Measurements from ENCODE around the gene CRYGN.

CRYGN gene

DNA sequence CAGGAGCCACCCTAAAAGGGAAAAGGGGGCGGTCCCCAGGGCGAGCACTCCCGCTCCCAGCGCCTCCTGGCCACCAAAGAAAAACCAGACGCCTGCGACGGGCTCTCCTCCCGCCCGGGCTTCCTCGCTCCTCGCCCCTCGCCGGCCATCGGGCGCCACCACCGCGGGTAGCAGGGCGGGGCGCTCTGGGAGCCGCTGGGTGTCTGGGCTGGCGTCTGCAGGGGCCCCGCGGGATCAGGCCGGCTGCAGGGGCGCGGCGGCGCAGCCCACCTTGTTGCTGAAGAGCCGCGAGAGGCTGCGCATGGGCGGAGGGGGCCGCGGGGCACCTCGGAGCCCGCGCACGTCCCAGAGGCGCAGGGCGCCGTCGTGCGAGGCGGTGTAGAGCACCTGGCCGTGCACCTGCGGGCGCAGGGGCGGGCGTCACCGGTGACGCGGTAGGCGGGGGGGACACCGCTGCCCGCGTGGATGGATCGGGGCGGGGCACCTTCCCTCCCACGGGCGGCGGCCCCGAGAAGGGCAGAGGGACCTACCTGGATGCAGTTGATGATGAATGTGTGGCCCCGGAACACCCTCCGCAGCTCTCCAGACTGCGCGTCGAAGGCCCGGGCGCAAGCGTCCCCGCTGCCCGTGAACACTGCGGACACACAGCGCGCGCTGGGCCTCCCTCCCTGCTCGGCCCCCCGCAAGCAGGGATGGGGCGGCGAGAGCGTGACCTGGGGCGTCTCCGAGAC, 58.4 kb downstream of the CRYGN start:
- ChIA-PET POLR2A (no interaction called here), CTCF (interaction anchor here (0.5 to 0.7 kb wide), 2 partner anchors 90 to 332 kb away, joined by 4 to 6 read pairs; no protein-coding TSS in a partner anchor)
- DNase-seq (ENCODE audit: extremely low spot score): no peak
- TF ChIP-seq TARDBP (IDR thresholded peaks at IDR 0.05) (no peak), NFRKB (IDR thresholded peaks at IDR 0.05) (no peak), FOXA1 (IDR thresholded peaks at IDR 0.05) (no peak), CTBP1 (IDR thresholded peaks at IDR 0.05; ENCODE audit: borderline replicate concordance) (no peak), HDGF (IDR thresholded peaks at IDR 0.05; ENCODE audit: borderline replicate concordance) (no peak), FOXM1 (IDR thresholded peaks at IDR 0.05; ENCODE audit: borderline replicate concordance) (no peak), FOXK2 (IDR thresholded peaks at IDR 0.05) (no peak), ARNT (IDR thresholded peaks at IDR 0.05) (no peak), ELF4 (IDR thresholded peaks at IDR 0.05) (no peak), BHLHE40 (IDR thresholded peaks at IDR 0.05; ENCODE audit: borderline replicate concordance) (no peak), L3MBTL2 (conservative IDR thresholded peaks at IDR 0.05) (no peak), SUZ12 (IDR thresholded peaks at IDR 0.05) (no peak), ZNF384 (IDR thresholded peaks at IDR 0.05) (no peak), SP1 (IDR thresholded peaks at IDR 0.05) (no peak)
- TF ChIP-seq, protein P1, sequence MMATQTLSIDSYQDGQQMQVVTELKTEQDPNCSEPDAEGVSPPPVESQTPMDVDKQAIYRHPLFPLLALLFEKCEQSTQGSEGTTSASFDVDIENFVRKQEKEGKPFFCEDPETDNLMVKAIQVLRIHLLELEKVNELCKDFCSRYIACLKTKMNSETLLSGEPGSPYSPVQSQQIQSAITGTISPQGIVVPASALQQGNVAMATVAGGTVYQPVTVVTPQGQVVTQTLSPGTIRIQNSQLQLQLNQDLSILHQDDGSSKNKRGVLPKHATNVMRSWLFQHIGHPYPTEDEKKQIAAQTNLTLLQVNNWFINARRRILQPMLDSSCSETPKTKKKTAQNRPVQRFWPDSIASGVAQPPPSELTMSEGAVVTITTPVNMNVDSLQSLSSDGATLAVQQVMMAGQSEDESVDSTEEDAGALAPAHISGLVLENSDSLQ (IDR thresholded peaks at IDR 0.05): no peak

DNA sequence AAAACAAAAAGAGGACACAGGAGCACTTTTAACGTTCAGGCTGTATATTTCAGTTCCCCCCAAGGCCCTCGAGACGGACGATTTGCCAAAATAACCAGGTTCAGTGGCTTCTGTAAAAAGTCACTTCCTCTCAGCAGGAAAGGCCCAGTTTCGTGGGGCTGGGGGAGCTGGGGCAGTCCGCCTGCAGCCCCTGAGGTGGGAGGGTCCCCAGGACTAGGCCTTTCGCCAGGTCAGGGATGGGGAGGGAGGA, 58.9 kb downstream of the CRYGN start:
- no peak for DNase-seq (ENCODE audit: extremely low spot score)
- no peak for TF ChIP-seq ELF4 (IDR thresholded peaks at IDR 0.05)
- no peak for TF ChIP-seq BHLHE40 (IDR thresholded peaks at IDR 0.05; ENCODE audit: borderline replicate concordance)
- no peak for TF ChIP-seq SP1 (IDR thresholded peaks at IDR 0.05)
- TF ChIP-seq SUZ12 (IDR thresholded peaks at IDR 0.05): no peak
- no peak for TF ChIP-seq ZNF384 (IDR thresholded peaks at IDR 0.05)
- TF ChIP-seq TARDBP (IDR thresholded peaks at IDR 0.05): no peak
- no peak for TF ChIP-seq FOXK2 (IDR thresholded peaks at IDR 0.05)
- TF ChIP-seq FOXM1 (IDR thresholded peaks at IDR 0.05; ENCODE audit: borderline replicate concordance): no peak
- TF ChIP-seq CTBP1 (IDR thresholded peaks at IDR 0.05; ENCODE audit: borderline replicate concordance): no peak
- CTCF ChIA-PET: interaction anchor here (0.5 to 0.7 kb wide), 2 partner anchors 90 to 332 kb away, joined by 4 to 6 read pairs; no protein-coding TSS in a partner anchor
- POLR2A ChIA-PET: no interaction called here

DNA sequence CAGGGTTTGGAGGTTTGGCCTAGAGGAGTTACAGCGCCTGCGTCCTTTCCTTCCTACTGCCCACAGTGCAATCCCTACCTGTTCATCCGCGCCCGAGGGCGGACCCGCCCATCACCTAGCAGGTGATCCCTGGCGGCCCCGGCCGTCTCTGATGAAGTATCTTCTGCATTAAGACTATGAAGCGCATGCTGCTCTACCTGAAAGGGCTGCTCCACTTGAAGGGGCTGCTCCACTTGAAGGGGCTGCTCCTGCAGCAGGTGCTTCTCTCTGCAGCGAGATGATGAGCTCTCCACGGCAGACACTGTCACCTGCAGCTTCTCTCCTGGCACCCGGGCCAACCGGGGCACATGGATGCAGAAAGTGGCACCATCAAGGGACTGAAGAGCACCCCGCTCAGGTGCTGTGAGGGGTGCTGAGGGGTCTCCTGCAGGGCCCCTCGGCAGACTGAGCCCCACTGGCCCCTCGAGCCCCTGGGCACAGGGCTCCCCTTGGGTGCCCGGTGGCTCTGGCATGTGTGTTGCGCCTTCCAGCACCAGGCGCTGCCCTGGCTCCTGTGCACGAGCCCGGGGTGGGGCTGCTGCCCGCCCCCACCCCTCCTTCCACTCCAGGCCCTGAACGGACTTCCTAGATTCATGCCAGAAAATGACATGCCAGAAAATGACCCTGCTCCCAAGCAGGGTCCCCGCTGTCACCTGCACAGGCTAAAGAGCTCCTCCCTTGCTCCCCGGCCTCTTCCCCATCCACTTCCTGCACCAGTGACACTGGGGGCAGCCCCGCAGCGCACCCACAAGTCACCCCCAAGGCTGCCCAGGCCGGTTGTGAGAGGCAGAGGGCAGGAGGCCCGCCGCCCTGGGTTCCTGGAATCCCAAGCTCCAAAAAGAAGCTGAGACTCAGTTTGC, 59.5 kb downstream of the CRYGN start:
- ChIA-PET POLR2A (interaction anchor here (1.0 kb wide), 1 partner anchor 9 kb away, joined by 4 read pairs; no protein-coding TSS in a partner anchor), CTCF (interaction anchor here (0.5 to 0.7 kb wide), 3 partner anchors 47 to 333 kb away, joined by 3 to 6 read pairs (median 4); no protein-coding TSS in a partner anchor)
- DNase-seq (ENCODE audit: extremely low spot score): no peak
- TF ChIP-seq ELF4 (IDR thresholded peaks at IDR 0.05) (no peak), TARDBP (IDR thresholded peaks at IDR 0.05) (no peak), NFRKB (IDR thresholded peaks at IDR 0.05) (no peak), BHLHE40 (IDR thresholded peaks at IDR 0.05; ENCODE audit: borderline replicate concordance) (no peak), FOXM1 (IDR thresholded peaks at IDR 0.05; ENCODE audit: borderline replicate concordance) (no peak), ARNT (IDR thresholded peaks at IDR 0.05) (no peak), FOXK2 (IDR thresholded peaks at IDR 0.05) (no peak), SUZ12 (IDR thresholded peaks at IDR 0.05) (no peak), CTBP1 (IDR thresholded peaks at IDR 0.05; ENCODE audit: borderline replicate concordance) (no peak), LEF1 (IDR thresholded peaks at IDR 0.05; ENCODE audit: borderline replicate concordance) (no peak), SP1 (IDR thresholded peaks at IDR 0.05) (no peak), ZNF384 (IDR thresholded peaks at IDR 0.05) (no peak), FOXA1 (IDR thresholded peaks at IDR 0.05) (no peak)

DNA sequence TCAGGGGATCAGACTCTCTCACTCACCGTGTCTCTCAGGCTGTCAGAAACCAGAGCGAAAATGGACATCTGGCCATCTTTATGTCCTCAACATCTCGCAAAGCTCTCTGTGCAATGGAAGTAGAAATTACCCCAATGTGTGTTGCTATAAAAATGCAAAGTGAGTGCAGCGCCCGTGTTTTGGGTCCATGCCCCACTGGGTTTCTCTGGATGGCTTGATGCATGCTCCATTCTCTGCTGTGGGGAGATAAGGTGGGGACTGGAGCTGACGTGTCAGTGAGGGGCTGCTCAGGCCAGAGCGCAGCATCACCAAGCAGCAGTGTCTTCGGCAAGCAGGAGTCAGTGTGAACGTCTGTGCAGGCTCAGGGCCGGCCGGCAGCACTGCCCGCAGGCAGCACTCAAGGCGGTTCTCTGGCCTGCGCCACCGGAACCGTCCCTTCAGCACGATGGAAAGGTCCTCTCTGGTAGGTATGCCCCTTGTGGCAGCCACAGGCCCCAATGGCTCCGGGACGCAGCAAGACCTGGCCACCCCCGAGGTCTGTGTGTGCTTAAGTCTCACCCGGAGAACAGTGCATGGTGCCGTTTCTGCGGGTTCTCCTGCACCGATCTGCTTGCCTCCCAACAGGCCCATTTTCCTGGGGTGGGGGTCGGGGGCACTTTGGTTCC, 60.3 kb downstream of the CRYGN start:
- TF ChIP-seq FOXK2 (IDR thresholded peaks at IDR 0.05) (no peak), HDGF (IDR thresholded peaks at IDR 0.05; ENCODE audit: borderline replicate concordance) (no peak), CTBP1 (IDR thresholded peaks at IDR 0.05; ENCODE audit: borderline replicate concordance) (no peak), L3MBTL2 (conservative IDR thresholded peaks at IDR 0.05) (no peak), SUZ12 (IDR thresholded peaks at IDR 0.05) (no peak), ELF4 (IDR thresholded peaks at IDR 0.05) (no peak), FOXA1 (IDR thresholded peaks at IDR 0.05) (no peak), SP1 (IDR thresholded peaks at IDR 0.05) (no peak), TARDBP (IDR thresholded peaks at IDR 0.05) (no peak), FOXM1 (IDR thresholded peaks at IDR 0.05; ENCODE audit: borderline replicate concordance) (no peak), ARNT (IDR thresholded peaks at IDR 0.05) (no peak), NFRKB (IDR thresholded peaks at IDR 0.05) (no peak), ZNF384 (IDR thresholded peaks at IDR 0.05) (no peak), BHLHE40 (IDR thresholded peaks at IDR 0.05; ENCODE audit: borderline replicate concordance) (no peak), LEF1 (IDR thresholded peaks at IDR 0.05; ENCODE audit: borderline replicate concordance) (no peak)
- TF ChIP-seq, protein P1 (IDR thresholded peaks at IDR 0.05): no peak
- DNase-seq (ENCODE audit: extremely low spot score): no peak
- CTCF ChIA-PET: no interaction called here
- POLR2A ChIA-PET: interaction anchor here (1.0 kb wide), 1 partner anchor 8 kb away, joined by 4 read pairs; no protein-coding TSS in a partner anchor

DNA sequence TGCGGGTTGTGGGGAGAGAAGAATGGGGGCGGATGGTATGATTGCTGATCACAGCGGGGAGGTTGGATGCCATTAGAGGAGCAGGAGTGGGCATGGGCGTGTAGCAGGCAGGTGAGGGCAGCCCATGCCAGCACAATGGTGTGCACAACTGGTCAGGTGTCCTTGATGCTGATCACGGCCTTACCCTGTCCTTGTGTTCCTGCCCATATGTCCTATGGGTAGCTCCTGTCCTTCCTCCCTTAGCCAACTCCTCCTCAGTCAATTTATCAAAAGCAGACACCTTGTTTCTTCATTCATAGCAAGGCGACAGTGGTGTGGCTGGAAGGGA, 60.8 kb downstream of the CRYGN start:
- ChIA-PET POLR2A (no interaction called here), CTCF (no interaction called here)
- no peak for TF ChIP-seq FOXM1 (IDR thresholded peaks at IDR 0.05; ENCODE audit: borderline replicate concordance)

More for the DNA sequence above, 60.8 kb downstream of the CRYGN start:
- DNase-seq (ENCODE audit: extremely low spot score): no peak

All from HEK293T (cell line).